Fibroblast of pulmonary artery (primary cell): ENCODE results near the gene KCNH3.

Experiments
- DNase-seq: peaks from one replicate; pipeline ENCODE4 v3.0.0-alpha.2; 2010; ENCODE audit warnings: low read depth
- H3K4me3 ChIP-seq: replicated peaks from 2 replicates; pipeline ENCODE4 v1.5.1; 2011; ENCODE audit warnings: low read depth, mild to moderate bottlenecking, control low read depth, low read length, moderate library complexity
- TF ChIP-seq, protein P1 (sequence below): IDR thresholded peaks from 2 replicates; pipeline ENCODE4 v1.5.1; 2011; ENCODE audit warnings: mild to moderate bottlenecking, control low read depth, low read length, inconsistent platforms; ENCODE audit errors: missing control alignments

The KCNH3 gene

GRCh38 chr12:49536526-49537071 is 2.2 kb upstream of the KCNH3 start:
- DNase-seq: no peak
- no peak overlapping the region for H3K4me3 ChIP-seq
- TF ChIP-seq, protein P1, sequence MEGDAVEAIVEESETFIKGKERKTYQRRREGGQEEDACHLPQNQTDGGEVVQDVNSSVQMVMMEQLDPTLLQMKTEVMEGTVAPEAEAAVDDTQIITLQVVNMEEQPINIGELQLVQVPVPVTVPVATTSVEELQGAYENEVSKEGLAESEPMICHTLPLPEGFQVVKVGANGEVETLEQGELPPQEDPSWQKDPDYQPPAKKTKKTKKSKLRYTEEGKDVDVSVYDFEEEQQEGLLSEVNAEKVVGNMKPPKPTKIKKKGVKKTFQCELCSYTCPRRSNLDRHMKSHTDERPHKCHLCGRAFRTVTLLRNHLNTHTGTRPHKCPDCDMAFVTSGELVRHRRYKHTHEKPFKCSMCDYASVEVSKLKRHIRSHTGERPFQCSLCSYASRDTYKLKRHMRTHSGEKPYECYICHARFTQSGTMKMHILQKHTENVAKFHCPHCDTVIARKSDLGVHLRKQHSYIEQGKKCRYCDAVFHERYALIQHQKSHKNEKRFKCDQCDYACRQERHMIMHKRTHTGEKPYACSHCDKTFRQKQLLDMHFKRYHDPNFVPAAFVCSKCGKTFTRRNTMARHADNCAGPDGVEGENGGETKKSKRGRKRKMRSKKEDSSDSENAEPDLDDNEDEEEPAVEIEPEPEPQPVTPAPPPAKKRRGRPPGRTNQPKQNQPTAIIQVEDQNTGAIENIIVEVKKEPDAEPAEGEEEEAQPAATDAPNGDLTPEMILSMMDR: no peak

DNA sequence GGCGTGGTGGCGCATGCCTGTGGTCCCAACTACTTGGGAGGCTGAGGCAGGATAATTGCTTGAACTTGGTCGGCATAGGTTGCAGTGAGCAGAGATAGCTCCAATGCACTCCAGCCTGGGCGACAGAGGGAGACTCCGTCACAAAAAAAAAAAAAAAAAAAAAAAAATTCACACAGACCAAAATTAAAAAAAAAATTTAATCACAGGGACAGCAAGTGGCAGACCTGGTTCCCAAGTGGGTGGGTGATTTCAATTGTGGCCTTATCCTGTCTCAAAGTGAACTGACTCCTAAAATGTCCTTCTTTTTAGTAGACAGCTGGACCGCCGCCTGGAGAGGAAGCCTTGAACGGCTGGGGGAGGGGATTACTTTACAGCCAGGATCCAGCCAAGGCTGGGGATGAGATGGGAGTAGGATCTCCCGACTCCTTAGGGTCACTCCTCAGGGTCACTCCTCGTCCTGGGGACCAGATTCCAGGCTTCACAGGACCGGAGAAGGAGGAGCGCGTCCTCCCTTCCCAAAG is 1.5 kb upstream of the KCNH3 start:
- no peak for DNase-seq
- peak overlapping the region; percentile 22 for H3K4me3 ChIP-seq
- TF ChIP-seq, protein P1: no peak

GRCh38 chr12:49537752-49538509 is 899 bp upstream of the KCNH3 start:
- peak overlapping the region; percentile 37 for H3K4me3 ChIP-seq
- TF ChIP-seq, protein P1: no peak
- no peak for DNase-seq

- TF ChIP-seq, protein P1: no peak
- no peak for DNase-seq
- no peak overlapping the region for H3K4me3 ChIP-seq
Observed at GRCh38 chr12:49539406-49540228, 787 bp downstream of the KCNH3 start.

DNA sequence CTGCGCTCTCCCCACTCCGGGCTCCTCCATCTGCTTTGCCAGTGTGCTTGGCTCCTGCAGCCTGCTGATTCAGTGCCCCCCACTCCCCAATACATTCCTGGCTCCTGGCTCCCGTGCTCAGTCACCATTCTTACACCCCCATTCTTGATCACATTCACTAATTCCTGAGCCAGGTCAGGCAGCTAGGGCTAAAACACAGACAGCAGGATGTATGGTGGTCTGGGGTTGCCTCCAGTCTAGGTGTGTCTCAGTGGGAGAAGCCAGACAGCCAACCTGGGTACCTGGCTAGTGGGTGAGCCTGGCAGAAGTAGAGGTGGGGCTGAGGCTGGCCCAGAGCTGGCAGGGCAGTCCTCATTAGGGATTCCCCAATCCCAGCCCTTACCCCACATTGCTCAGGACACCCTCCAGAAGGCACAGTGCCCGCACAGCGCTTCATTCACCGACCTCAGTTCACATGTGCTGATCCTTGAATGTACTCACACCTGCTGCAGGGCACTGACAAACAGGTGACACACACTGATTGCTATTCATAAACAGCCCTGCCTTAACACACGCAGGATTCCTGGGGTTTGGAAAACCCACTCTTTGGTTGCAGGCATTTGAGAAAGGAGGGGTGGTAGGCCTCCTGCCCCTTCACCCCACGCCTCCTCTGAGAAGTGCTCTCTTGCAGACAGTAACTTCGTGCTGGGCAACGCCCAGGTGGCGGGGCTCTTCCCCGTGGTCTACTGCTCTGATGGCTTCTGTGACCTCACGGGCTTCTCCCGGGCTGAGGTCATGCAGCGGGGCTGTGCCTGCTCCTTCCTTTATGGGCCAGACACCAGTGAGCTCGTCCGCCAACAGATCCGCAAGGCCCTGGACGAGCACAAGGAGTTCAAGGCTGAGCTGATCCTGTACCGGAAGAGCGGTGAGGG is 1.7 kb downstream of the KCNH3 start:
- no peak for DNase-seq

More for the DNA sequence above, 1.7 kb downstream of the KCNH3 start:
- TF ChIP-seq, protein P1: no peak
- H3K4me3 ChIP-seq: no peak overlapping the region
